CD14-positive monocyte (primary cell): ENCODE results near the gene ZNF274. TPM values are rescaled to one million over a fixed set of nuclear protein-coding genes. Genes with fewer than 3 reads are reported as not detected.

Experiments
- DNase-seq, 3 donors: peaks; one replicate each; pipeline ENCODE4 v3.0.0-alpha.2; 2011 to 2022
- H2AFZ ChIP-seq: 2 replicates; pipeline ENCODE4 v1.6.0; 2012; ENCODE audit warnings: mild to moderate bottlenecking, low read depth, low read length, inconsistent platforms; ENCODE audit not compliant: insufficient read depth, poor library complexity, severe bottlenecking
- H3K27ac ChIP-seq, 2 donors: 1 replicate in 1 of 2; 2 replicates in 1 of 2; pipeline ENCODE4 v1.5.1; 2012 to 2013; ENCODE audit warnings: low read length in 2 of 2, control low read depth in 1 of 2, inconsistent platforms in 1 of 2, low read depth in 1 of 2, mild to moderate bottlenecking in 1 of 2
- H3K27me3 ChIP-seq, 2 donors: one replicate each; pipeline versions ENCODE4 v1.6.0 to v1.6.1; 2011 to 2013; ENCODE audit warnings: low read length in 2 of 2; ENCODE audit not compliant: control insufficient read depth in 2 of 2, insufficient read depth in 2 of 2
- H3K36me3 ChIP-seq, 2 donors: replicated peaks in 1 of 2; 1 replicate in 1 of 2; 2 replicates in 1 of 2; pipeline versions ENCODE4 v1.5.1 to v1.6.1; 2012 to 2013; ENCODE audit warnings: low read length in 2 of 2, control low read depth in 1 of 2, inconsistent platforms in 1 of 2, mild to moderate bottlenecking in 1 of 2; ENCODE audit not compliant: insufficient read depth in 2 of 2, control insufficient read depth in 1 of 2
- H3K4me1 ChIP-seq, 2 donors: 1 replicate in 1 of 2; 2 replicates in 1 of 2; pipeline versions ENCODE4 v1.5.1 to v1.6.1; 2012 to 2013; ENCODE audit warnings: low read length in 2 of 2, control low read depth in 1 of 2, inconsistent platforms in 1 of 2, mild to moderate bottlenecking in 1 of 2, moderate library complexity in 1 of 2; ENCODE audit not compliant: insufficient read depth in 2 of 2, control insufficient read depth in 1 of 2
- H3K4me2 ChIP-seq: replicated peaks from 2 replicates; pipeline ENCODE3; 2012; ENCODE audit warnings: low read length, moderate library complexity, mild to moderate bottlenecking; ENCODE audit not compliant: poor library complexity, severe bottlenecking; ENCODE audit errors: extremely low read depth
- H3K4me3 ChIP-seq, 3 experiments: fragments of 200-600 bp in 1 of 3; sonication (generic) in 1 of 3; replicated peaks in 1 of 3; 1 replicate in 2 of 3; 2 replicates in 1 of 3; pipeline ENCODE4 v1.5.1; 2011 to 2013; ENCODE audit warnings: low read length in 3 of 3, mild to moderate bottlenecking in 3 of 3, control low read depth in 2 of 3, low read depth in 2 of 3, inconsistent platforms in 1 of 3, moderate library complexity in 1 of 3
- H3K79me2 ChIP-seq: 2 replicates; pipeline ENCODE4 v1.6.0; 2012; ENCODE audit warnings: mild to moderate bottlenecking, control low read depth, inconsistent platforms, low read length, moderate library complexity; ENCODE audit not compliant: insufficient read depth
- H3K9ac ChIP-seq: 2 replicates; pipeline ENCODE4 v1.6.0; 2017; ENCODE audit warnings: low read length, mild to moderate bottlenecking; ENCODE audit not compliant: insufficient read depth, poor library complexity, severe bottlenecking
- H3K9me3 ChIP-seq, 2 donors: replicated peaks in 1 of 2; 1 replicate in 1 of 2; 2 replicates in 1 of 2; pipeline versions ENCODE4 v1.5.1 to v1.6.1; 2012 to 2013; ENCODE audit warnings: low read length in 2 of 2, control low read depth in 1 of 2; ENCODE audit not compliant: control insufficient read depth in 1 of 2, insufficient read depth in 1 of 2
- H4K20me1 ChIP-seq: 2 replicates; pipeline ENCODE4 v1.6.0; 2012; ENCODE audit warnings: mild to moderate bottlenecking, low read length, control low read depth, moderate library complexity; ENCODE audit not compliant: insufficient read depth
- H3K27ac Mint-ChIP-seq, 7 donors: one replicate each; pipeline ENCODE4 v1.8.0; 2020; ENCODE audit warnings: mild to moderate bottlenecking in 7 of 7, mixed read lengths in 7 of 7, moderate library complexity in 6 of 7, inconsistent platforms in 2 of 7
- H3K27me3 Mint-ChIP-seq, 3 donors: one replicate each; pipeline ENCODE4 v1.8.0; 2021 to 2022; ENCODE audit warnings: low read depth in 3 of 3, mild to moderate bottlenecking in 3 of 3, mixed read lengths in 3 of 3, moderate library complexity in 3 of 3, inconsistent platforms in 1 of 3
- H3K36me3 Mint-ChIP-seq, 2 donors: one replicate each; pipeline ENCODE4 v1.8.0; 2020; ENCODE audit warnings: mixed read lengths in 2 of 2, inconsistent platforms in 1 of 2, mild to moderate bottlenecking in 1 of 2
- H3K4me1 Mint-ChIP-seq: one replicate; pipeline ENCODE4 v1.8.0; 2020; ENCODE audit warnings: mild to moderate bottlenecking, mixed read lengths
- H3K4me3 Mint-ChIP-seq, 2 donors: one replicate each; pipeline ENCODE4 v1.8.0; 2020; ENCODE audit warnings: mild to moderate bottlenecking in 2 of 2, mixed read lengths in 2 of 2, moderate library complexity in 1 of 2
- H3K9me3 Mint-ChIP-seq, 7 donors: one replicate each; pipeline ENCODE4 v1.8.0; 2020 to 2022; ENCODE audit warnings: mixed read lengths in 7 of 7, mild to moderate bottlenecking in 6 of 7, moderate library complexity in 6 of 7, inconsistent platforms in 2 of 7
- CTCF ChIP-seq: fragments of 200-600 bp; IDR thresholded peaks from one replicate; pipeline ENCODE4 v1.8.0; 2022; ENCODE audit warnings: antibody characterized with exemption, mild to moderate bottlenecking
- WGBS: methylation state at CpG from one replicate; pipeline ENCODE4 v1.1.5; 2013; ENCODE audit warnings: missing lambda C conversion rate; ENCODE audit not compliant: insufficient coverage; 5-methylcytosine and 5-hydroxymethylcytosine counted together
- intact Hi-C, 2 donors: fragments of 100-400 bp; cut with micrococcal nuclease; formaldehyde crosslinking; loops; one replicate each; pipeline versions ENCODE4 v1.15.0 to v1.15.1; 2023
- polyA plus RNA-seq, 3 donors: library from polyadenylated mRNA; depleted of rRNA in 1 of 3; unstranded in 2 of 3; stranded (reverse) in 1 of 3; fragments of 300-500 nt in 2 of 3; fragments of >200 nt in 1 of 3; fragmentation: Illumina TruSeq in 2 of 3; gene quantifications; 1 replicate in 2 of 3; 2 replicates in 1 of 3; pipeline ENCODE4 v1.2.3, GENCODE V29; 2012 to 2021

Gene ZNF274
- polyA plus RNA-seq, 3 donors = 5.8 to 10.1 (median 9.0) TPM

- no peak for DNase-seq
- Histone ChIP-seq H3K27me3 (no peaks in the 10 kb centered on the region), H3K4me2 (no peak overlapping the region), H3K9ac (no peak overlapping the region), H3K36me3 (peaks cover 0 to 78% of the 10 kb centered on the region in 2 donors), H3K9me3 (peaks cover 97 to 99% of the 10 kb centered on the region in 2 donors), H3K4me1 (no peaks in the 10 kb centered on the region), H3K4me3 (peak overlapping the region in 1 of 3 experiments; percentile 57), H4K20me1 (no peaks in the 10 kb centered on the region), H2AFZ (no peak overlapping the region), H3K79me2 (no peaks in the 10 kb centered on the region), H3K27ac (no peak overlapping the region)
- intact Hi-C loops = no loop called here
- no peak for TF ChIP-seq CTCF
- Mint-ChIP-seq H3K36me3 (peaks cover 38 to 51% of the 10 kb centered on the region in 2 donors), H3K4me1 (no peaks in the 10 kb centered on the region), H3K27me3 (peaks cover 0 to 3% (median 0%) of the 10 kb centered on the region in 3 donors), H3K27ac (no peak overlapping the region), H3K4me3 (no peak overlapping the region), H3K9me3 (peaks cover 56 to 100% (median 98%) of the 10 kb centered on the region in 7 donors)
- no CpG with 5 or more reads among the region's 3 CpGs for WGBS
These were observed 78.7 kb downstream of the ZNF274 start for GRCh38 chr19:58261600-58261967.

- Histone ChIP-seq H3K4me1 (no peaks in the 10 kb centered on the region), H3K9me3 (peaks cover 98 to 99% of the 10 kb centered on the region in 2 donors), H2AFZ (no peak overlapping the region), H3K79me2 (no peaks in the 10 kb centered on the region), H3K4me3 (peak overlapping the region in 1 of 3 experiments; percentile 57), H3K27me3 (no peaks in the 10 kb centered on the region), H3K36me3 (peaks cover 0 to 72% of the 10 kb centered on the region in 2 donors), H3K9ac (no peak overlapping the region), H3K4me2 (no peak overlapping the region), H3K27ac (no peak overlapping the region), H4K20me1 (no peaks in the 10 kb centered on the region)
- Mint-ChIP-seq H3K4me3 (no peak overlapping the region), H3K9me3 (peaks cover 52 to 100% (median 98%) of the 10 kb centered on the region in 7 donors), H3K36me3 (peaks cover 37 to 47% of the 10 kb centered on the region in 2 donors), H3K4me1 (no peaks in the 10 kb centered on the region), H3K27me3 (peaks cover 0 to 3% (median 0%) of the 10 kb centered on the region in 3 donors), H3K27ac (no peak overlapping the region)
- no peak for DNase-seq
- intact Hi-C loops = no loop called here
- 100% methylated on average over 6 of the region's 19 CpGs for WGBS
- no peak for TF ChIP-seq CTCF
These were observed 79.4 kb downstream of the ZNF274 start for GRCh38 chr19:58261968-58262921.
